ENCODE data around the gene NLGN4X. TPM values are rescaled to one million over a fixed set of nuclear protein-coding genes. Genes with fewer than 3 reads are reported as not detected.

Gene NLGN4X
- total RNA-seq, 1 donor from 2014 or later, result 11.5 TPM

DNA sequence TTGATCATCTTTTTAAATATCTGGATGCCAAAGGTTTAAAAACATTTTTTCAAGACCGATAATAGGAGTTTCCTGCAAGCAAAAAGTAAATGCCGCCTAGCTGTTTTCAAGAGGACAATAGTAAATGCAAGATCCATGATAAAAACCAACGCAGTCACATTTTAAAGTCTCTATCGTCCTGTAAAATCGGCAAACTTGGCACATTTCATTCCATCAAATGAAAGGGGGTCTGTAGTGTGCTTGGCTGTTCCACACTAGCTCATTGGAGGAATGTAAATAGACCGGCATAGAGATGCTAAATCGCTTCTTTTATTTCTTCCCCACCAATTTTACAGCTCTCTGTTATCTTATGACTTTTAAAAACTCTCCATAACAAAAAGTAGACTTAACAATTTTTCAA lies 202.2 kb downstream of the NLGN4X start:
- Histone ChIP-seq H3K4me1 (ENCODE audit: insufficient read depth, low read length) (peaks cover 4% of the 10 kb centered on the region), H2AFZ (ENCODE audit: low read depth, low read length) (no peak overlapping the region), H3K9ac (ENCODE audit: low read length) (no peak overlapping the region), H3K27me3 (ENCODE audit: insufficient read depth, low read length) (no peaks in the 10 kb centered on the region), H3K79me2 (ENCODE audit: insufficient read depth, low read length) (no peaks in the 10 kb centered on the region), H4K20me1 (ENCODE audit: insufficient read depth, low read length) (no peaks in the 10 kb centered on the region), H3K36me3 (ENCODE audit: insufficient read depth, low read length) (no peaks in the 10 kb centered on the region), H3K9me3 (ENCODE audit: insufficient read depth, low read depth, low read length) (no peaks in the 10 kb centered on the region), H3K4me2 (ENCODE audit: low read length) (peak overlapping the region; percentile 29), H3K4me3 (ENCODE audit: insufficient read depth, low read depth, low read length) (no peak overlapping the region), H3K27ac (ENCODE audit: low read depth, low read length) (no peak overlapping the region)
- FAIRE-seq (peak; percentile 37), DNase-seq (ENCODE audit: low read depth) (no peak)
- H3K4me3 Mint-ChIP-seq (ENCODE audit: unreplicated experiment), result no peak overlapping the region
- no peak overlapping the region for H3K27ac Mint-ChIP-seq (ENCODE audit: unreplicated experiment)
- peaks cover 20% of the 10 kb centered on the region for H3K4me1 Mint-ChIP-seq (ENCODE audit: low read depth, unreplicated experiment)
- TF ChIP-seq EZH2 (IDR thresholded peaks at IDR 0.05; ENCODE audit: insufficient read depth, low read length) (no peak), CTCF (IDR thresholded peaks at IDR 0.05; ENCODE audit: insufficient read depth, low read depth, low read length) (no peak)
- H3K36me3 Mint-ChIP-seq (ENCODE audit: low read depth, unreplicated experiment), result no peaks in the 10 kb centered on the region
- H3K27me3 Mint-ChIP-seq (ENCODE audit: low read depth, unreplicated experiment), result no peaks in the 10 kb centered on the region
- H3K9me3 Mint-ChIP-seq (ENCODE audit: unreplicated experiment), result no peaks in the 10 kb centered on the region

- H3K27me3 ChIP-seq (ENCODE audit: insufficient read depth, low read length), result no peaks in the 10 kb centered on the region
- peaks cover 4% of the 10 kb centered on the region for H3K4me1 ChIP-seq (ENCODE audit: insufficient read depth, low read length)
- TF ChIP-seq EZH2 (IDR thresholded peaks at IDR 0.05; ENCODE audit: insufficient read depth, low read length) (no peak), CTCF (IDR thresholded peaks at IDR 0.05; ENCODE audit: insufficient read depth, low read depth, low read length) (no peak)
- H3K4me3 ChIP-seq (ENCODE audit: insufficient read depth, low read depth, low read length), result no peak overlapping the region
- Mint-ChIP-seq H3K4me3 (ENCODE audit: unreplicated experiment) (no peak overlapping the region), H3K4me1 (ENCODE audit: low read depth, unreplicated experiment) (peaks cover 20% of the 10 kb centered on the region), H3K9me3 (ENCODE audit: unreplicated experiment) (no peaks in the 10 kb centered on the region), H3K36me3 (ENCODE audit: low read depth, unreplicated experiment) (no peaks in the 10 kb centered on the region), H3K27ac (ENCODE audit: unreplicated experiment) (peak overlapping the region; percentile 89), H3K27me3 (ENCODE audit: low read depth, unreplicated experiment) (no peaks in the 10 kb centered on the region)
- H4K20me1 ChIP-seq (ENCODE audit: insufficient read depth, low read length), result no peaks in the 10 kb centered on the region
- peak overlapping the region; percentile 33 for H3K4me2 ChIP-seq (ENCODE audit: low read length)
- no peak overlapping the region for H3K9ac ChIP-seq (ENCODE audit: low read length)
- FAIRE-seq, result peak; percentile 83
- no peaks in the 10 kb centered on the region for H3K36me3 ChIP-seq (ENCODE audit: insufficient read depth, low read length)
- H3K79me2 ChIP-seq (ENCODE audit: insufficient read depth, low read length), result no peaks in the 10 kb centered on the region
- peak; percentile 76 for DNase-seq (ENCODE audit: low read depth)
- no peak overlapping the region for H2AFZ ChIP-seq (ENCODE audit: low read depth, low read length)
- no peak overlapping the region for H3K27ac ChIP-seq (ENCODE audit: low read depth, low read length)
- H3K9me3 ChIP-seq (ENCODE audit: insufficient read depth, low read depth, low read length), result no peaks in the 10 kb centered on the region
Observed at GRCh38 chrX:6024204-6024603, 204.5 kb downstream of the NLGN4X start.

GRCh38 chrX:6021316-6022091 lies 207.2 kb downstream of the NLGN4X start:
- no peak overlapping the region for H2AFZ ChIP-seq (ENCODE audit: low read depth, low read length)
- H3K36me3 ChIP-seq (ENCODE audit: insufficient read depth, low read length), result no peaks in the 10 kb centered on the region
- Mint-ChIP-seq H3K4me1 (ENCODE audit: low read depth, unreplicated experiment) (peaks cover 14% of the 10 kb centered on the region), H3K27ac (ENCODE audit: unreplicated experiment) (no peak overlapping the region), H3K36me3 (ENCODE audit: low read depth, unreplicated experiment) (no peaks in the 10 kb centered on the region), H3K27me3 (ENCODE audit: low read depth, unreplicated experiment) (no peaks in the 10 kb centered on the region), H3K4me3 (ENCODE audit: unreplicated experiment) (no peak overlapping the region), H3K9me3 (ENCODE audit: unreplicated experiment) (no peaks in the 10 kb centered on the region)
- no peaks in the 10 kb centered on the region for H4K20me1 ChIP-seq (ENCODE audit: insufficient read depth, low read length)
- no peaks in the 10 kb centered on the region for H3K27me3 ChIP-seq (ENCODE audit: insufficient read depth, low read length)
- H3K79me2 ChIP-seq (ENCODE audit: insufficient read depth, low read length), result no peaks in the 10 kb centered on the region
- DNase-seq (ENCODE audit: low read depth), result peak; percentile 21
- H3K9me3 ChIP-seq (ENCODE audit: insufficient read depth, low read depth, low read length), result no peaks in the 10 kb centered on the region
- peak; percentile 60 for TF ChIP-seq CTCF (IDR thresholded peaks at IDR 0.05; ENCODE audit: insufficient read depth, low read depth, low read length)
- TF ChIP-seq EZH2 (IDR thresholded peaks at IDR 0.05; ENCODE audit: insufficient read depth, low read length), result no peak
- no peak overlapping the region for H3K4me2 ChIP-seq (ENCODE audit: low read length)
- no peak overlapping the region for H3K4me3 ChIP-seq (ENCODE audit: insufficient read depth, low read depth, low read length)
- no peak overlapping the region for H3K27ac ChIP-seq (ENCODE audit: low read depth, low read length)
- peaks cover 4% of the 10 kb centered on the region for H3K4me1 ChIP-seq (ENCODE audit: insufficient read depth, low read length)
- H3K9ac ChIP-seq (ENCODE audit: low read length), result no peak overlapping the region
- peak; percentile 84 for FAIRE-seq

Measured in astrocyte (in vitro differentiated cells and primary cell).